K562 (cell line): ENCODE data around the gene GPN3. TPM values are rescaled to one million over a fixed set of nuclear protein-coding genes. Genes with fewer than 3 reads are reported as not detected.

Experiments
- ATAC-seq: fragments of 200-7000 bp; cut with Tn5 transposase; 3 replicates; pipeline ENCODE4 v1.9.1; 2020; ENCODE audit warnings: moderate library complexity
- BruUV-seq: library from RNA; stranded (reverse); fragments of 400-500 nt; replicated peaks from 2 replicates; lab custom pipeline; 2021; lab: Mats Ljungman, UMichigan
- CTCF ChIA-PET: fragments of 300-600 bp; formaldehyde crosslinking; extraction: SDS; loops from one replicate; lab custom pipeline; 2021; ENCODE audit warnings: low intra/inter-chr PET ratio; lab: Yijun Ruan, JAX
- POLR2A ChIA-PET: fragments of 300-600, 350-650 bp; sonication (Branson Sonifier 250); formaldehyde crosslinking; extraction: SDS; loops from one replicate; lab custom pipeline; 2021; ENCODE audit warnings: antibody characterized with exemption, inconsistent platforms; lab: Yijun Ruan, JAX
- DNase-seq, 4 experiments: peaks; one replicate each; pipeline versions ENCODE4 v3.0.0 to v3.0.0-alpha.2; 2011 to 2018; ENCODE audit warnings: low spot score in 3 of 4, mixed read lengths in 3 of 4; ENCODE audit errors: extremely low read depth in 1 of 4
- FAIRE-seq: peaks from 2 replicates; lab custom pipeline; 2011; peaks lifted over from hg19 to GRCh38; lab: Jason Lieb, UNC
- H2AFZ ChIP-seq: 2 replicates; pipeline ENCODE4 v1.6.0; 2011; ENCODE audit warnings: low read depth, low read length, control low read depth, inconsistent platforms
- H3K27ac ChIP-seq: fragments of 200-600 bp; 3 replicates; pipeline ENCODE4 v1.8.0; 2011; ENCODE audit warnings: low read depth, mild to moderate bottlenecking, control low read depth, inconsistent platforms, low read length, moderate library complexity, mixed read lengths; ENCODE audit errors: extremely low read depth
- H3K27me3 ChIP-seq, 2 experiments: fragments of 300-600 bp in 1 of 2; 2 replicates in 1 of 2; 3 replicates in 1 of 2; pipeline versions ENCODE4 v1.6.0 to v1.8.0; 2011; ENCODE audit warnings: inconsistent platforms in 2 of 2, low read length in 2 of 2, mild to moderate bottlenecking in 1 of 2, mixed read lengths in 1 of 2, moderate library complexity in 1 of 2; ENCODE audit not compliant: control insufficient read depth in 2 of 2, insufficient read depth in 2 of 2
- H3K36me3 ChIP-seq: fragments of 300-600 bp; 3 replicates; pipeline ENCODE4 v1.8.0; 2011; ENCODE audit warnings: mild to moderate bottlenecking, low read length, inconsistent platforms; ENCODE audit not compliant: control insufficient read depth, insufficient read depth
- H3K4me1 ChIP-seq, 2 experiments: fragments of 200-600 bp in 1 of 2; replicated peaks in 1 of 2; 2 replicates in 1 of 2; 3 replicates in 1 of 2; pipeline versions ENCODE4 v1.5.1 to v1.8.0; 2011; ENCODE audit warnings: inconsistent platforms in 2 of 2, low read length in 2 of 2, mild to moderate bottlenecking in 1 of 2, mixed read lengths in 1 of 2, moderate library complexity in 1 of 2; ENCODE audit not compliant: control insufficient read depth in 2 of 2, insufficient read depth in 2 of 2
- H3K4me2 ChIP-seq: 2 replicates; pipeline ENCODE4 v1.6.1; 2011; ENCODE audit warnings: low read length, control low read depth, inconsistent platforms, mixed read lengths; ENCODE audit not compliant: insufficient read depth
- H3K4me3 ChIP-seq: fragments of 200-600 bp; sonication (generic), shearing (Covaris generic); 2 replicates; pipeline ENCODE4 v1.5.1; 2016; ENCODE audit warnings: control low read depth, inconsistent platforms
- H3K79me2 ChIP-seq: fragments of 200-600 bp; 3 replicates; pipeline ENCODE4 v1.8.0; 2011; ENCODE audit warnings: low read length, inconsistent platforms; ENCODE audit not compliant: control insufficient read depth, insufficient read depth
- H3K9ac ChIP-seq, 2 experiments: 2 replicates each; pipeline versions ENCODE4 v1.6.0 to v1.6.1; 2011; ENCODE audit warnings: low read depth in 2 of 2, low read length in 2 of 2, control low read depth in 1 of 2, inconsistent platforms in 1 of 2, mild to moderate bottlenecking in 1 of 2, mixed read lengths in 1 of 2; ENCODE audit not compliant: insufficient read depth in 1 of 2
- H3K9me1 ChIP-seq: one replicate; pipeline ENCODE4 v1.6.0; 2011; ENCODE audit warnings: inconsistent platforms, mild to moderate bottlenecking, low read length, moderate library complexity; ENCODE audit not compliant: control insufficient read depth, insufficient read depth
- H3K9me3 ChIP-seq: replicated peaks from 2 replicates; pipeline ENCODE4 v1.5.1; 2011; ENCODE audit warnings: low read depth, low read length, inconsistent platforms; ENCODE audit not compliant: control insufficient read depth, insufficient read depth
- H4K20me1 ChIP-seq: replicated peaks from 2 replicates; pipeline ENCODE4 v1.6.1; 2011; ENCODE audit warnings: low read length, inconsistent platforms, mixed read lengths; ENCODE audit not compliant: control insufficient read depth, insufficient read depth
- CHD4 ChIP-seq: fragments of 200-600 bp; sonication (generic); IDR thresholded peaks from 3 replicates; pipeline ENCODE4 v1.6.1; 2012; ENCODE audit warnings: low read depth, mild to moderate bottlenecking, mixed read lengths, low read length, inconsistent platforms; ENCODE audit not compliant: insufficient read depth, insufficient replicate concordance, poor library complexity, severe bottlenecking
- HOXB6 ChIP-seq: fragments of 250-450 bp; sonication (Bioruptor Pico); IDR thresholded peaks from 2 replicates; pipeline ENCODE4 v1.5.1; 2022; ENCODE audit warnings: mild to moderate bottlenecking, borderline replicate concordance
- ILF3 ChIP-seq: fragments of 450-650 bp; IDR thresholded peaks from 2 replicates; pipeline ENCODE4 v1.6.1; 2018; ENCODE audit warnings: antibody characterized with exemption, mild to moderate bottlenecking, moderate library complexity, borderline replicate concordance
- NFE2 ChIP-seq: IDR thresholded peaks from 2 replicates; pipeline ENCODE4 v1.6.1; 2014; ENCODE audit warnings: antibody characterized with exemption, low read depth
- PHF20 ChIP-seq: fragments of 450-650 bp; IDR thresholded peaks from 2 replicates; pipeline ENCODE4 v1.6.1; 2018; ENCODE audit not compliant: partially characterized antibody
- PTRF ChIP-seq: fragments of 450-650 bp; IDR thresholded peaks from 2 replicates; pipeline ENCODE4 v1.6.1; 2016; ENCODE audit warnings: mild to moderate bottlenecking, missing genetic modification characterization, missing compliant biosample characterization
- USF2 ChIP-seq: sonication (generic); formaldehyde crosslinking; IDR thresholded peaks from 2 replicates; pipeline ENCODE4 v1.5.0; 2020; ENCODE audit warnings: missing genetic modification reagents
- ZNF146 ChIP-seq: IDR thresholded peaks from one replicate; pipeline ENCODE4 v1.6.1; 2018; ENCODE audit warnings: missing compliant biosample characterization; ENCODE audit not compliant: unreplicated experiment
- ZNF311 ChIP-seq: fragments of 250-450 bp; sonication (Bioruptor Pico); IDR thresholded peaks from 2 replicates; pipeline ENCODE4 v1.4.0; 2020; ENCODE audit warnings: mild to moderate bottlenecking, moderate library complexity
- ZNF316 ChIP-seq: fragments of 450-650 bp; IDR thresholded peaks from 2 replicates; pipeline ENCODE4 v1.6.1; 2016
- WGBS: fragments of 100-300 bp; shearing (Covaris generic); methylation state at CpG from one replicate; pipeline ENCODE4 v1.1.6; 2016; ENCODE audit warnings: low coverage, mixed read lengths; ENCODE audit not compliant: insufficient coverage; ENCODE audit errors: missing lambda C conversion rate; 5-methylcytosine and 5-hydroxymethylcytosine counted together
- in situ Hi-C: fragments of 300-500 bp; cut with MboI; formaldehyde crosslinking; loops from 4 replicates; pipeline ENCODE4 v1.15.0; 2018; ENCODE audit warnings: inconsistent platforms, mixed read lengths
- intact Hi-C: fragments of 100-400 bp; cut with micrococcal nuclease; formaldehyde crosslinking; loops from 2 replicates; pipeline ENCODE4 v1.14.2; 2022
- polyA plus RNA-seq, 8 experiments: library from polyadenylated mRNA; depleted of rRNA in 4 of 8; stranded (reverse) in 5 of 8; unstranded in 3 of 8; fragments of >200 nt; fragmentation: Nextera tagmentation in 2 of 8; fragmentation: Illumina TruSeq in 1 of 8; extraction: Ambion mirVana in 2 of 8; extraction: Trizol in 1 of 8; gene quantifications; 2 replicates each; pipeline versions ENCODE4 v1.2.1 to v1.2.3, GENCODE V29; 2011 to 2014; ENCODE audit warnings: inconsistent platforms in 1 of 8, missing spikeins in 1 of 8
- total RNA-seq, 7 experiments: library from RNA; depleted of rRNA in 6 of 7; stranded (reverse); fragments of >200 nt in 6 of 7; fragmentation: Illumina TruSeq in 2 of 7; extraction: Trizol in 2 of 7; gene quantifications; 2 replicates each; pipeline versions ENCODE4 v1.2.1 to v1.2.3, GENCODE V29; 2011 to 2021; ENCODE audit warnings: low replicate concordance in 1 of 7
- TF ChIP-seq, protein P1 (sequence below): sonication (generic); formaldehyde crosslinking; IDR thresholded peaks from 2 replicates; pipeline ENCODE4 v1.8.1; 2022; ENCODE audit warnings: missing genetic modification reagents

Gene GPN3
- total and polyA plus RNA-seq, 9 of the 15 experiments (the other 6 are each of a cell fraction or from before 2014, with no cell fraction given), result 35.8 to 123 (median 64.2) TPM

GRCh38 chr12:110403976-110404682 lies 63.9 kb downstream of the GPN3 start:
- DNase-seq (peak; percentile 91 to 94 (median 93)), FAIRE-seq (peak; percentile 73), ATAC-seq (peak; percentile 72)
- peak overlapping the region; percentile 99 for H3K27ac ChIP-seq
- in situ Hi-C loops, result no loop called here
- peak overlapping the region; percentile 87 for H3K4me2 ChIP-seq
- H3K79me2 ChIP-seq, result peaks cover 46% of the 10 kb centered on the region
- H4K20me1 ChIP-seq, result no peaks in the 10 kb centered on the region
- H3K4me3 ChIP-seq, result peak overlapping the region; percentile 91
- intact Hi-C loops, result loop anchor here (1.0 kb wide), 1 partner anchor 14 kb away; no protein-coding TSS in a partner anchor
- TSS peak; percentile 96 for BruUV-seq
- no peaks in the 10 kb centered on the region for H3K27me3 ChIP-seq
- peak overlapping the region; percentile 100 for H2AFZ ChIP-seq
- H3K36me3 ChIP-seq, result peaks cover 23% of the 10 kb centered on the region
- CTCF ChIA-PET, result no interaction called here
- peaks cover 15 to 22% of the 10 kb centered on the region in 2 experiments; a peak in 4 of 5 replicates for H3K4me1 ChIP-seq
- no peaks in the 10 kb centered on the region for H3K9me1 ChIP-seq
- peak overlapping the region; percentile 99 to 100 for H3K9ac ChIP-seq
- no peaks in the 10 kb centered on the region for H3K9me3 ChIP-seq
- POLR2A ChIA-PET, result interaction anchor here (0.6 to 2.3 kb wide), 6 partner anchors 9 to 29 kb away, joined by 3 to 10 read pairs (median 6); no protein-coding TSS in a partner anchor
- 2% methylated on average over 21 of the region's 21 CpGs for WGBS
- TF ChIP-seq ILF3 (no peak), ZNF316 (peak; percentile 18), ZNF146 (CRISPR knock-in tag) (no peak), ZNF311 (CRISPR knock-in tag) (0 out of 2 replicates have a peak, but pooled peaks have one; percentile 32), NFE2 (peak; percentile 41), HOXB6 (CRISPR knock-in tag) (no peak), PHF20 (peak; percentile 24), USF2 (CRISPR knock-in tag) (no peak), PTRF (tag) (no peak), CHD4 (no peak)
- TF ChIP-seq, protein P1, sequence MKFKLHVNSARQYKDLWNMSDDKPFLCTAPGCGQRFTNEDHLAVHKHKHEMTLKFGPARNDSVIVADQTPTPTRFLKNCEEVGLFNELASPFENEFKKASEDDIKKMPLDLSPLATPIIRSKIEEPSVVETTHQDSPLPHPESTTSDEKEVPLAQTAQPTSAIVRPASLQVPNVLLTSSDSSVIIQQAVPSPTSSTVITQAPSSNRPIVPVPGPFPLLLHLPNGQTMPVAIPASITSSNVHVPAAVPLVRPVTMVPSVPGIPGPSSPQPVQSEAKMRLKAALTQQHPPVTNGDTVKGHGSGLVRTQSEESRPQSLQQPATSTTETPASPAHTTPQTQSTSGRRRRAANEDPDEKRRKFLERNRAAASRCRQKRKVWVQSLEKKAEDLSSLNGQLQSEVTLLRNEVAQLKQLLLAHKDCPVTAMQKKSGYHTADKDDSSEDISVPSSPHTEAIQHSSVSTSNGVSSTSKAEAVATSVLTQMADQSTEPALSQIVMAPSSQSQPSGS (CRISPR knock-in tag), result no peak
